GM20431 (cell line): ENCODE measurements around the gene EEF1A1.

Experiments used
- in situ Hi-C: fragments of 300-500 bp; cut with MseI, MboI; formaldehyde crosslinking; loops from one replicate; pipeline ENCODE4 v1.15.0; 2020; ENCODE audit warnings: low sequenced_read_pairs; ENCODE audit not compliant: unreplicated experiment

EEF1A1 gene

GRCh38 chr6:73538116-73538779 lies 17.4 kb upstream of the EEF1A1 start:
- in situ Hi-C loops: no loop called here

GRCh38 chr6:73537677-73538076 lies 16.8 kb upstream of the EEF1A1 start:
- in situ Hi-C loops: no loop called here

- in situ Hi-C loops: no loop called here
Measured at GRCh38 chr6:73534628-73535027, 13.8 kb upstream of the EEF1A1 start.

GRCh38 chr6:73532293-73532692 lies 11.5 kb upstream of the EEF1A1 start:
- in situ Hi-C loops: no loop called here

- in situ Hi-C loops: no loop called here
Measured at GRCh38 chr6:73528897-73529296, 8.1 kb upstream of the EEF1A1 start.

GRCh38 chr6:73525546-73526330 lies 4.9 kb upstream of the EEF1A1 start:
- in situ Hi-C loops: no loop called here

GRCh38 chr6:73523434-73524123 lies 2.7 kb upstream of the EEF1A1 start:
- in situ Hi-C loops: loop anchor here (25.0 kb wide), 1 partner anchor 89 kb away; no protein-coding TSS in a partner anchor

- in situ Hi-C loops: loop anchor here (25.0 kb wide), 1 partner anchor 91 kb away; no protein-coding TSS in a partner anchor
Measured at GRCh38 chr6:73521351-73521985, 636 bp upstream of the EEF1A1 start.

GRCh38 chr6:73519926-73520687 lies 725 bp downstream of the EEF1A1 start:
- in situ Hi-C loops: loop anchor here (25.0 kb wide), 1 partner anchor 92 kb away; no protein-coding TSS in a partner anchor

GRCh38 chr6:73518982-73519881 lies 1.6 kb downstream of the EEF1A1 start:
- in situ Hi-C loops: loop anchor here (25.0 kb wide), 1 partner anchor 93 kb away; no protein-coding TSS in a partner anchor

GRCh38 chr6:73518100-73518981 lies 2.5 kb downstream of the EEF1A1 start:
- in situ Hi-C loops: loop anchor here (25.0 kb wide), 1 partner anchor 94 kb away; no protein-coding TSS in a partner anchor

GRCh38 chr6:73516514-73517489 lies 4.0 kb downstream of the EEF1A1 start:
- in situ Hi-C loops: loop anchor here (25.0 kb wide), 1 partner anchor 95 kb away; no protein-coding TSS in a partner anchor

- in situ Hi-C loops: loop anchor here (25.0 kb wide), 1 partner anchor 97 kb away; no protein-coding TSS in a partner anchor
Measured at GRCh38 chr6:73515204-73515655, 5.6 kb downstream of the EEF1A1 start.

- in situ Hi-C loops: loop anchor here (25.0 kb wide), 1 partner anchor 98 kb away; no protein-coding TSS in a partner anchor
Measured at GRCh38 chr6:73514746-73515110, 6.1 kb downstream of the EEF1A1 start.

- in situ Hi-C loops: loop anchor here (25.0 kb wide), 1 partner anchor 99 kb away; no protein-coding TSS in a partner anchor
Measured at GRCh38 chr6:73513496-73513854, 7.4 kb downstream of the EEF1A1 start.

- in situ Hi-C loops: loop anchor here (25.0 kb wide), 1 partner anchor 101 kb away; no protein-coding TSS in a partner anchor
Measured at GRCh38 chr6:73511796-73512195, 9.0 kb downstream of the EEF1A1 start.
